Measurements from ENCODE around the gene CA10.

Gene CA10

GRCh38 chr17:52145476-52145875 is 13.0 kb downstream of the CA10 start:
- no peak for DNase-seq

GRCh38 chr17:52143542-52143941 is 15.0 kb downstream of the CA10 start:
- no peak for DNase-seq

- no peak for DNase-seq
Observed at GRCh38 chr17:52140601-52141000, 17.9 kb downstream of the CA10 start.

GRCh38 chr17:52138752-52139151 is 19.8 kb downstream of the CA10 start:
- no peak for DNase-seq

GRCh38 chr17:52138350-52138749 is 20.2 kb downstream of the CA10 start:
- DNase-seq: no peak

GRCh38 chr17:52136166-52136565 is 22.3 kb downstream of the CA10 start:
- no peak for DNase-seq

- DNase-seq: no peak
Observed at GRCh38 chr17:52134641-52135040, 23.9 kb downstream of the CA10 start.

GRCh38 chr17:52128721-52129120 is 29.8 kb downstream of the CA10 start:
- DNase-seq: no peak

GRCh38 chr17:52124993-52125392 is 33.5 kb downstream of the CA10 start:
- no peak for DNase-seq

- no peak for DNase-seq
Observed at GRCh38 chr17:52124561-52124960, 34.0 kb downstream of the CA10 start.

- DNase-seq: no peak
Observed at GRCh38 chr17:52120465-52120864, 38.0 kb downstream of the CA10 start.

- DNase-seq: no peak
Observed at GRCh38 chr17:52110923-52111581, 47.5 kb downstream of the CA10 start.

- DNase-seq: no peak
Observed at GRCh38 chr17:52106638-52107261, 51.8 kb downstream of the CA10 start.

- DNase-seq: no peak
Observed at GRCh38 chr17:52106072-52106471, 52.4 kb downstream of the CA10 start.

- no peak for DNase-seq
Observed at GRCh38 chr17:52105591-52105990, 52.9 kb downstream of the CA10 start.

- no peak for DNase-seq
Observed at GRCh38 chr17:52096056-52096455, 62.5 kb downstream of the CA10 start.

- no peak for DNase-seq
Observed at GRCh38 chr17:52084176-52084575, 74.3 kb downstream of the CA10 start.

- no peak for DNase-seq
Observed at GRCh38 chr17:52079496-52079895, 79.0 kb downstream of the CA10 start.

- DNase-seq: no peak
Observed at GRCh38 chr17:52071712-52072111, 86.8 kb downstream of the CA10 start.

- DNase-seq: no peak
Observed at GRCh38 chr17:52064791-52065211, 93.7 kb downstream of the CA10 start.

GRCh38 chr17:52049496-52049895 is 109.0 kb downstream of the CA10 start:
- no peak for DNase-seq

- DNase-seq: no peak
Observed at GRCh38 chr17:52049051-52049450, 109.5 kb downstream of the CA10 start.

GRCh38 chr17:52048137-52048898 is 110.2 kb downstream of the CA10 start:
- DNase-seq: no peak

GRCh38 chr17:52047086-52047485 is 111.4 kb downstream of the CA10 start:
- no peak for DNase-seq
